Measurements from ENCODE around the gene NEU1.
A peak's percentile ranks its signal among the peaks of the same experiment; 100 is the strongest.
"Not testable (repeated sequence)": the region's sequence is repeated elsewhere in the genome, so short reads cannot be mapped to it uniquely, and the experiment has no call there.

Gene NEU1

GRCh38 chr6:31815025-31815838 is 47.4 kb downstream of the NEU1 start, which contains the start of the genes HSPA1A and HSPA1L:
Gene HSPA1A, plus strand, starts transcription at chr6:31815543. Its CDS starts 214 bp downstream, at chr6:31815757.
Gene HSPA1L, minus strand, starts transcription at chr6:31815283. Its CDS starts 3,311 bp downstream, at chr6:31811972.
- DNase-seq = peak; percentile 78

DNA sequence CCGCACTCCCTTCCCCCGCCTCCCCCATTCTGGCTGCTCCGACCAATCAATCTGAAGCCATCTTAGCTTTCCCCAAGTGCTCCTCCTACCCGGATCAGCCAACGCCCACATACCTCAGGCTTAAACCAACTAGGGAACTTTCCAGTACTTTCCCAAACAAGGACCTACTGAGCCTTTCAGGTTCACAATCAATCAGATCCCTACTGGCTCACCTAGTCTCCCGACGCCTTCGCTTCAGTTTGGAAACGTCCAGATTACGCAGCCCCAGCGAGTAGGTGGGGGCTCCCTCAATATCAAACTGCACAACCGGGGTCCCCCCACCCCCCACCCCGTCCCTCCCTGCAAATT is 48.0 kb downstream of the NEU1 start:
- peak; percentile 85 for DNase-seq

- DNase-seq = no peak
Measured at GRCh38 chr6:31813465-31813849, 49.2 kb downstream of the NEU1 start.

DNA sequence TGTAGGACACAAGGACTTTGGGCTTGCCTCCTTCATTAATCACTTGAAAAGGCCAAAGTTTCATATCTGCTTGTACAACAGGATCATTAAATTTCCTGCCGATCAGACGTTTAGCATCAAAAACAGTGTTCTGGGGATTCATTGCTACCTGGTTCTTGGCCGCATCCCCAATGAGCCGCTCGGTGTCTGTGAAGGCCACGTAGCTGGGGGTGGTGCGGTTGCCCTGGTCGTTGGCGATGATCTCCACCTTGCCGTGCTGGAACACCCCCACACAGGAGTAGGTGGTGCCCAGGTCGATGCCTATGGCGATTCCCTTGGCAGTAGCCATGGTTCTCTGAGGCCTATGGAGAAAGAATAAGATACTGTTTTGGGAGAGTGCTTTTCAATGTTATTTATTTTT is 51.0 kb downstream of the NEU1 start:
- DNase-seq = no peak

DNA sequence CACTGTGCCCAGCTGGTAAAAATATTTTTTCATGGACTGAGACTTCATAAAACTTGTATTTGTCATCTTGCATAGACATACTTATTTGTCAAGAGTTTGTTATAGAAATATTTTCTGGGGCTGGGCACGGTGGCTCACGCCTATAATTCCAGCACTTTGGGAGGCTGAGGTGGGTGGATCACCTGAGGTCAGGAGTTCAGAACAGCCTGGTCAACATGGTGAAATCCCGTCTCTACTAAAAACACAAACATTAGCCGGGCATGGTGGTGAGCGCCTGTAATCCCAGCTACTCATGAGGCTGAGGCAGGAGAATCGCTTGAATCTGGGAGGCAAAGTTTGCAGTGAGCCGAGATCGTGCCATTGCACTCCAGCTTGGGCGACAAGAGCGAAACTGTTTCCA is 54.0 kb downstream of the NEU1 start:
- DNase-seq = not testable (repeated sequence)

Data from NCI-H1436 treated with DMSO at 0.1 percent for 48 hours (cell line).